HCT116 (cell line): ENCODE measurements around the gene CASR. TPM values are rescaled to one million over a fixed set of nuclear protein-coding genes. Genes with fewer than 3 reads are reported as not detected.

Experiments
- ATAC-seq: fragments of 200-7000 bp; cut with Tn5 transposase; 2 replicates; pipeline ENCODE4 v1.9.1; 2020; ENCODE audit warnings: mild to moderate bottlenecking, moderate library complexity
- BruUV-seq: library from RNA; stranded (reverse); fragments of 400-500 nt; replicated peaks from 2 replicates; lab custom pipeline; 2021; lab: Mats Ljungman, UMichigan
- CTCF ChIA-PET: fragments of 300-600 bp; sonication (Branson Sonifier 250); formaldehyde crosslinking; loops from one replicate; lab custom pipeline; 2021; ENCODE audit warnings: antibody characterized with exemption; lab: Charles Lee
- POLR2A ChIA-PET: fragments of 300-600, 350-600 bp; sonication (Branson Sonifier 250); formaldehyde crosslinking; loops from one replicate; lab custom pipeline; 2021; ENCODE audit warnings: antibody characterized with exemption; lab: Charles Lee
- RAD21 ChIA-PET, 2 experiments: fragments of 300-600 bp; sonication (Branson Sonifier 250); formaldehyde crosslinking; loops; one replicate each; lab custom pipeline; 2023; ENCODE audit warnings: low total read pairs in 2 of 2; ENCODE audit not compliant: uncharacterized antibody in 2 of 2, unreplicated experiment in 2 of 2, low non-redundant PET in 1 of 2; lab: Charles Lee
- DNase-seq: peaks from one replicate; pipeline ENCODE4 v3.0.0-alpha.2; 2010; ENCODE audit warnings: low read depth, low spot score
- H2AFZ ChIP-seq: fragments of 200-600 bp; shearing (Covaris generic), sonication (generic); 2 replicates; pipeline ENCODE4 v1.6.1; 2017; ENCODE audit warnings: low read depth, mixed run types, mixed read lengths, antibody characterized with exemption, low read length; ENCODE audit not compliant: poor library complexity, severe bottlenecking
- H3K27ac ChIP-seq: 2 replicates; pipeline ENCODE4 v1.5.1; 2012; ENCODE audit warnings: low read depth, low read length
- H3K27me3 ChIP-seq: fragments of 200-600 bp; sonication (generic); 2 replicates; pipeline ENCODE4 v1.6.1; 2016; ENCODE audit warnings: mixed run types, low read length, mixed read lengths; ENCODE audit not compliant: insufficient read depth
- H3K36me3 ChIP-seq, 2 experiments: fragments of 200-500 bp in 1 of 2; fragments of 200-600 bp in 1 of 2; sonication (Bioruptor generic) in 1 of 2; sonication (generic) in 1 of 2; 2 replicates each; pipeline versions ENCODE4 v1.5.1 to v1.6.1; 2014 to 2016; ENCODE audit warnings: low read length in 2 of 2, inconsistent platforms in 1 of 2, mixed read lengths in 1 of 2, mixed run types in 1 of 2; ENCODE audit not compliant: insufficient read depth in 2 of 2, control insufficient read depth in 1 of 2
- H3K4me1 ChIP-seq, 2 experiments: fragments of 200-600 bp in 1 of 2; sonication (generic) in 1 of 2; 2 replicates each; pipeline versions ENCODE4 v1.5.1 to v1.6.1; 2012 to 2017; ENCODE audit warnings: low read length in 2 of 2, inconsistent platforms in 1 of 2, mild to moderate bottlenecking in 1 of 2, mixed read lengths in 1 of 2, mixed run types in 1 of 2, moderate library complexity in 1 of 2; ENCODE audit not compliant: insufficient read depth in 2 of 2, control insufficient read depth in 1 of 2
- H3K4me2 ChIP-seq: fragments of 200-600 bp; sonication (generic); 2 replicates; pipeline ENCODE4 v1.6.1; 2017; ENCODE audit warnings: mixed run types, low read length, mixed read lengths
- H3K4me3 ChIP-seq, 2 experiments: fragments of 200-600 bp in 1 of 2; sonication (generic) in 1 of 2; replicated peaks in 1 of 2; 2 replicates each; pipeline ENCODE4 v1.5.1; 2011 to 2016; ENCODE audit warnings: low read length in 2 of 2, control low read depth in 1 of 2, low read depth in 1 of 2, mild to moderate bottlenecking in 1 of 2, mixed read lengths in 1 of 2, mixed run types in 1 of 2
- H3K79me2 ChIP-seq: fragments of 200-600 bp; sonication (generic); 2 replicates; pipeline ENCODE4 v1.6.1; 2017; ENCODE audit warnings: mild to moderate bottlenecking, mixed run types, low read length, moderate library complexity, mixed read lengths; ENCODE audit not compliant: insufficient read depth
- H3K9ac ChIP-seq: fragments of 200-600 bp; sonication (generic); 2 replicates; pipeline ENCODE4 v1.6.1; 2016; ENCODE audit warnings: low read length, mixed read lengths
- H3K9me2 ChIP-seq: fragments of 200-600 bp; sonication (generic), shearing (Covaris generic); 2 replicates; pipeline ENCODE4 v1.6.1; 2017; ENCODE audit warnings: mixed run types, mild to moderate bottlenecking, moderate library complexity; ENCODE audit not compliant: insufficient read depth
- H3K9me3 ChIP-seq, 2 experiments: fragments of 200-500 bp in 1 of 2; fragments of 200-600 bp in 1 of 2; sonication (Bioruptor generic) in 1 of 2; sonication (generic) in 1 of 2; 2 replicates each; pipeline ENCODE4 v1.6.1; 2014 to 2017; ENCODE audit warnings: low read length in 2 of 2, mixed read lengths in 2 of 2, inconsistent platforms in 1 of 2, low read depth in 1 of 2, mild to moderate bottlenecking in 1 of 2, mixed run types in 1 of 2, moderate library complexity in 1 of 2; ENCODE audit not compliant: control insufficient read depth in 1 of 2, insufficient read depth in 1 of 2
- H4K20me1 ChIP-seq: fragments of 200-600 bp; sonication (generic), shearing (Covaris generic); 2 replicates; pipeline ENCODE4 v1.6.1; 2017; ENCODE audit warnings: mixed run types, mild to moderate bottlenecking, moderate library complexity; ENCODE audit not compliant: insufficient read depth
- CBX3 ChIP-seq: IDR thresholded peaks from 2 replicates; pipeline ENCODE4 v1.6.1; 2012; ENCODE audit warnings: low read depth
- CEBPB ChIP-seq: IDR thresholded peaks from 2 replicates; pipeline ENCODE4 v1.6.1; 2012; ENCODE audit warnings: low read depth
- EGR1 ChIP-seq: IDR thresholded peaks from 2 replicates; pipeline ENCODE4 v1.6.1; 2012; ENCODE audit warnings: low read depth
- ELF1 ChIP-seq: IDR thresholded peaks from 2 replicates; pipeline ENCODE4 v1.6.1; 2012; ENCODE audit warnings: low read depth, borderline replicate concordance
- EZH2 ChIP-seq: fragments of 200-600 bp; sonication (generic); IDR thresholded peaks from 2 replicates; pipeline ENCODE4 v1.6.1; 2017; ENCODE audit warnings: antibody characterized with exemption, mixed run types
- EZH2phosphoT487 ChIP-seq: fragments of 200-600 bp; IDR thresholded peaks from 2 replicates; pipeline ENCODE4 v1.6.1; 2018; ENCODE audit warnings: antibody characterized with exemption, borderline replicate concordance
- JUND ChIP-seq: IDR thresholded peaks from 2 replicates; pipeline ENCODE4 v1.6.1; 2012
- POLR2A ChIP-seq: IDR thresholded peaks from 2 replicates; pipeline ENCODE4 v1.7.0; 2011; ENCODE audit warnings: borderline replicate concordance; ENCODE audit not compliant: insufficient read depth, insufficient read length; ENCODE audit errors: extremely low read depth
- POLR2AphosphoS5 ChIP-seq: IDR thresholded peaks from 2 replicates; pipeline ENCODE4 v1.6.1; 2011; ENCODE audit warnings: mild to moderate bottlenecking, low read depth, low read length, moderate library complexity
- RAD21 ChIP-seq: IDR thresholded peaks from 2 replicates; pipeline ENCODE4 v1.6.1; 2012; ENCODE audit warnings: low read depth, mild to moderate bottlenecking
- SIN3A ChIP-seq: IDR thresholded peaks from 2 replicates; pipeline ENCODE4 v1.6.1; 2012; ENCODE audit warnings: low read depth
- SP1 ChIP-seq: IDR thresholded peaks from 2 replicates; pipeline ENCODE4 v1.6.1; 2012; ENCODE audit warnings: low read depth
- SRF ChIP-seq: IDR thresholded peaks from 2 replicates; pipeline ENCODE4 v1.6.1; 2012; ENCODE audit warnings: low read depth
- TCF7L2 ChIP-seq: IDR thresholded peaks from 2 replicates; pipeline ENCODE4 v1.7.0; 2011; ENCODE audit warnings: borderline replicate concordance, inconsistent platforms; ENCODE audit not compliant: insufficient read depth, insufficient read length; ENCODE audit errors: extremely low read depth
- YY1 ChIP-seq: IDR thresholded peaks from 2 replicates; pipeline ENCODE4 v1.6.1; 2011; ENCODE audit warnings: low read length, low read depth, moderate library complexity, mild to moderate bottlenecking; ENCODE audit not compliant: insufficient replicate concordance; ENCODE audit errors: extremely low read depth
- ZNF274 ChIP-seq: fragments of 200-500 bp; sonication (Bioruptor generic); IDR thresholded peaks from 2 replicates; pipeline ENCODE4 v1.6.1; 2014; ENCODE audit warnings: mild to moderate bottlenecking, low read depth, low read length, inconsistent platforms
- intact Hi-C: fragments of 100-400 bp; cut with micrococcal nuclease; formaldehyde crosslinking; loops from 2 replicates; pipeline ENCODE4 v1.10.0; 2022
- total RNA-seq: library from RNA; stranded (reverse); gene quantifications from one replicate; pipeline ENCODE4 v1.2.1, GENCODE V29; 2021; ENCODE audit not compliant: unreplicated experiment
- TF ChIP-seq, protein P1 (sequence below): IDR thresholded peaks from 2 replicates; pipeline ENCODE4 v1.6.1; 2011; ENCODE audit warnings: mild to moderate bottlenecking, low read length, moderate library complexity; ENCODE audit not compliant: insufficient replicate concordance; ENCODE audit errors: extremely low read depth
- TF ChIP-seq, protein P2 (sequence below): IDR thresholded peaks from 2 replicates; pipeline ENCODE4 v1.6.1; 2012
- TF ChIP-seq, protein P3 (sequence below), 3 experiments: fragments of 200-600 bp in 1 of 3; sonication (generic) in 1 of 3; IDR thresholded peaks in 2 of 3; conservative IDR thresholded peaks in 1 of 3; 2 replicates each; pipeline ENCODE4 v1.5.1; 2012 to 2017; ENCODE audit warnings: low read depth in 2 of 3, low read length in 2 of 3, antibody characterized with exemption in 1 of 3, borderline replicate concordance in 1 of 3, control low read depth in 1 of 3, mild to moderate bottlenecking in 1 of 3, mixed read lengths in 1 of 3, mixed run types in 1 of 3, moderate library complexity in 1 of 3; ENCODE audit not compliant: insufficient read depth in 1 of 3
- TF ChIP-seq, protein P4 (sequence below): IDR thresholded peaks from 2 replicates; pipeline ENCODE4 v1.6.1; 2012

CASR gene
- total RNA-seq, 1 experiment from 2014 or later, result not detected

DNA sequence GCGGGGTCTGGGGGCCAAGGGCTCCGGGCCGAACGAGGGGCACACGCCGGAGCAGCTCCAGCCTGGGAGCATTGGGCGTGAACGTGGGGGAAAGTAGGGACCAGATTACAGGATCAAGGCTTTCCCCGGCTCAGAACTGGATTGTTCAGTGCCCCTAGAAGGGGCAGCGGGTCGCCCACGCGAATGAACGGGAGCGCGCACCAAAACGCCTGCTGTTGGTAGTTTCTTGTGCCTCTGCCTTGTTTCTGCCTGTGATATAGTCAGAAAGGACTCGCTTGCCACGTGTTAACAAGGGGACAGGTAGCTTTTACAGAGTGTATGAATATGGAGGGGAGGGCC lies 1.1 kb downstream of the CASR start:
- Histone ChIP-seq H2AFZ (no peak overlapping the region), H3K9ac (no peak overlapping the region), H3K27me3 (peaks cover 19% of the 10 kb centered on the region), H4K20me1 (no peaks in the 10 kb centered on the region), H3K9me3 (no peaks in the 10 kb centered on the region), H3K27ac (no peak overlapping the region), H3K4me2 (no peak overlapping the region), H3K9me2 (no peaks in the 10 kb centered on the region), H3K4me3 (no peak overlapping the region), H3K79me2 (no peaks in the 10 kb centered on the region), H3K36me3 (no peaks in the 10 kb centered on the region), H3K4me1 (no peaks in the 10 kb centered on the region)
- no TSS peak for BruUV-seq
- ChIA-PET RAD21 (no interaction called here), POLR2A (no interaction called here), CTCF (no interaction called here)
- ATAC-seq (no peak), DNase-seq (no peak)
- TF ChIP-seq SIN3A (no peak), CEBPB (no peak), ZNF274 (no peak), EGR1 (no peak), CBX3 (no peak), RAD21 (no peak), ELF1 (no peak), YY1 (no peak), SRF (no peak), EZH2phosphoT487 (no peak), TCF7L2 (no peak), SP1 (no peak), EZH2 (no peak), JUND (no peak), POLR2AphosphoS5 (no peak), POLR2A (no peak)
- TF ChIP-seq, protein P1, sequence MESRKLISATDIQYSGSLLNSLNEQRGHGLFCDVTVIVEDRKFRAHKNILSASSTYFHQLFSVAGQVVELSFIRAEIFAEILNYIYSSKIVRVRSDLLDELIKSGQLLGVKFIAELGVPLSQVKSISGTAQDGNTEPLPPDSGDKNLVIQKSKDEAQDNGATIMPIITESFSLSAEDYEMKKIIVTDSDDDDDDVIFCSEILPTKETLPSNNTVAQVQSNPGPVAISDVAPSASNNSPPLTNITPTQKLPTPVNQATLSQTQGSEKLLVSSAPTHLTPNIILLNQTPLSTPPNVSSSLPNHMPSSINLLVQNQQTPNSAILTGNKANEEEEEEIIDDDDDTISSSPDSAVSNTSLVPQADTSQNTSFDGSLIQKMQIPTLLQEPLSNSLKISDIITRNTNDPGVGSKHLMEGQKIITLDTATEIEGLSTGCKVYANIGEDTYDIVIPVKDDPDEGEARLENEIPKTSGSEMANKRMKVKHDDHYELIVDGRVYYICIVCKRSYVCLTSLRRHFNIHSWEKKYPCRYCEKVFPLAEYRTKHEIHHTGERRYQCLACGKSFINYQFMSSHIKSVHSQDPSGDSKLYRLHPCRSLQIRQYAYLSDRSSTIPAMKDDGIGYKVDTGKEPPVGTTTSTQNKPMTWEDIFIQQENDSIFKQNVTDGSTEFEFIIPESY, result no peak
- TF ChIP-seq, protein P2, sequence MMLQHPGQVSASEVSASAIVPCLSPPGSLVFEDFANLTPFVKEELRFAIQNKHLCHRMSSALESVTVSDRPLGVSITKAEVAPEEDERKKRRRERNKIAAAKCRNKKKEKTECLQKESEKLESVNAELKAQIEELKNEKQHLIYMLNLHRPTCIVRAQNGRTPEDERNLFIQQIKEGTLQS, result no peak
- TF ChIP-seq, protein P3, sequence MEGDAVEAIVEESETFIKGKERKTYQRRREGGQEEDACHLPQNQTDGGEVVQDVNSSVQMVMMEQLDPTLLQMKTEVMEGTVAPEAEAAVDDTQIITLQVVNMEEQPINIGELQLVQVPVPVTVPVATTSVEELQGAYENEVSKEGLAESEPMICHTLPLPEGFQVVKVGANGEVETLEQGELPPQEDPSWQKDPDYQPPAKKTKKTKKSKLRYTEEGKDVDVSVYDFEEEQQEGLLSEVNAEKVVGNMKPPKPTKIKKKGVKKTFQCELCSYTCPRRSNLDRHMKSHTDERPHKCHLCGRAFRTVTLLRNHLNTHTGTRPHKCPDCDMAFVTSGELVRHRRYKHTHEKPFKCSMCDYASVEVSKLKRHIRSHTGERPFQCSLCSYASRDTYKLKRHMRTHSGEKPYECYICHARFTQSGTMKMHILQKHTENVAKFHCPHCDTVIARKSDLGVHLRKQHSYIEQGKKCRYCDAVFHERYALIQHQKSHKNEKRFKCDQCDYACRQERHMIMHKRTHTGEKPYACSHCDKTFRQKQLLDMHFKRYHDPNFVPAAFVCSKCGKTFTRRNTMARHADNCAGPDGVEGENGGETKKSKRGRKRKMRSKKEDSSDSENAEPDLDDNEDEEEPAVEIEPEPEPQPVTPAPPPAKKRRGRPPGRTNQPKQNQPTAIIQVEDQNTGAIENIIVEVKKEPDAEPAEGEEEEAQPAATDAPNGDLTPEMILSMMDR (IDR thresholded peaks at IDR 0.05 in 2 of 3, conservative IDR thresholded peaks at IDR 0.05 in 1 of 3; ENCODE audit: borderline replicate concordance in 1 of 3, insufficient read depth in 1 of 3, low read depth in 2 of 3, low read length in 2 of 3), result no peak
- TF ChIP-seq, protein P4, sequence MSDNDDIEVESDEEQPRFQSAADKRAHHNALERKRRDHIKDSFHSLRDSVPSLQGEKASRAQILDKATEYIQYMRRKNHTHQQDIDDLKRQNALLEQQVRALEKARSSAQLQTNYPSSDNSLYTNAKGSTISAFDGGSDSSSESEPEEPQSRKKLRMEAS, result no peak
- intact Hi-C loops, result no loop called here
